ENCODE results near the gene PPDPF.

- TF ChIP-seq POLR2AphosphoS5 (IDR thresholded peaks at IDR 0.05) = no peak
- TF ChIP-seq CTCF (IDR thresholded peaks at IDR 0.05) = no peak
- no peak for TF ChIP-seq POLR2A (IDR thresholded peaks at IDR 0.05)
Measured at GRCh38 chr20:63544958-63545516, 24.5 kb downstream of the PPDPF start.

All from prostate gland (tissue), 2 donors.